GM18508 (cell line): ENCODE data around the gene SEMA4B.
"Not testable (repeated sequence)": the region's sequence is repeated elsewhere in the genome, so short reads cannot be mapped to it uniquely, and the experiment has no call there.

Source experiments
- ATAC-seq: cut with Tn5 transposase; IDR thresholded peaks from one replicate; pipeline ENCODE4 v1.9.1; 2021; ENCODE audit warnings: moderate number of reproducible peaks; ENCODE audit not compliant: insufficient read depth, unreplicated experiment

Gene SEMA4B

DNA sequence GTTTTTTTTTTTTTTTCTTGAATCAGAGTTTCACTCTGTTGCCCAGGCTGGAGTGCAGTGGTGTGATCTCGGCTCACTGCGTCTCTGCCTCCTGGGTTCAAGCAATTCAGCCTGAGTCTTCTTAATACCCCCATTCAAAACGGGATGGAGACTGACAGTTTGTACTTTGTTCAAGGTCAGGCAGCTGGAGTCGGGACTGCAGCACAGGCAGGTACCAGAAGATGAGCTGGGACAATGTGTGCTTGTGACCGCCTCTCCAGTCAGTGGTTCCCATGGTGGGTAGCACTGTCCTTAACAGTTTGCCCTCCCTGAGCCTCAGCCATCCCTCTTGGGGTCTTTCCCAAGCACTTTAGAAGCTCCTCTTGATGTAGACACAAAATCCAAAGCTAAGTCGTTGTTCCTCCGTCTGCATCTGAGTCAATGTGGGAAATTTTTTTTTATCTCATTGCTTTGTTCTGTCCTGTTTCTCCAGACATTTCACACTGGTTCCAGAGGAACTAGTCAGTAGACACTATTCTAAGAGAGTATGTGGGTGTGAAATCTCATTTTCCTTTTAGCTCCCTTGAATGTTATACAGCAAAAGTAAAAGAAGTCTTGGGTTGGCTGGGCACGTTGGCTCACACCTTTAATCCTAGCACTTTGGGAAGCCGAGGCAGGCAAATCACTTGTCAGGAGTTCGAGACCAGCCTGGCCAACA lies 43.0 kb downstream of the SEMA4B start:
- no peak for ATAC-seq

DNA sequence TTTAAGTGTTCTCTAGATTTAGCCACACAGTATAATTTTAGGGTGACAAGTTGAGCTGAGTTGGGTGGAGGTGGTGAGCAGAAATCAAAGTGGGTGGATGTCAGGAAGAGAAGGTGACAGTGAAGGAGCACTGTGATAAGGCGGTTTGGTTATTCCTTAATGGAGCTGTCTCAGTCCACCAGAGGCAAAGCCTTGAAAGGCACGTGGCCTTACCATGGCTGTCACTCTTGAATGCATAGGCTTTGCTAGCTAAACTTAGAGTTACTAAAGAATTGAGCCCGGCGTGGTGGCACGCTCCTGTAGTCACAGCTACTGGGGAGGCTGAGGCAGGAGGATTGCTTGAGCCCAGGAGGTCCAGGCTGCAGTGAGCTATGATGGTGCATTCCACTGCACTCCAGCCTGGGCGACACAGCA lies 47.7 kb downstream of the SEMA4B start:
- no peak for ATAC-seq

DNA sequence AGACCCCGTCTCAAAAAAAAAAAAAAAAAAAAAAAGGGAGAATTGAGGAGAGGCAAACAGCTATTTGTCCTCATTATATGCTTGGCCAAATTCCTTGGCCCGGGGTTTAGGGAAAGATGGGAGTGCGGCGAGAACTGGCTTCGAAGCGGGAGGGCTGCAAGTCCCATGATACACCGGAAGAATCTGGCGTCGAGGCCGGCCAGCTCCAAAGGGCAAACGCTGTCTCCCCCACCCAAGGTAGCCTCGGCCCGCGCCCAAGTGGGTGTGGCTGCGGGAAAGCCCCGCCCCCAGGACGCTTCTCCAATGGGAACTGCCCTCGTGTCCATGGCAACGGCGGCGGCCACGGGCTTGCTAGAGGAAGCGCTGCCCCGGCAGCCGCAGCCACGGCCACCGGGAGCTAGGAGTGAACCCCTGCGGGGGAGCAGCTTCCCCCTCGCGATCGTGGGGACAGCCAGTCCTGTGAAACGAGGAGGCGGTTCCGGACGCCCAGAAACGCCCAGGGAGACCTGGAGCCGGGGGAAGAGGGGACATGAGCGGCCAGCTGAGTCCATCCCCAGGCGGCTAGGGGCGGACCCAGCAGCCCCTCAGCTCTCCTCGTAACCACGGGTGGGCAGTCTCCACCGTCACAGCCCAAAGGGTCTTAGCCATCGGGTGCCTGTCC lies 48.2 kb downstream of the SEMA4B start, which contains the start of gene TTLL13:
TTLL13 (plus strand) TSS at position 354 of the 661 bp plus-strand sequence. CDS start 1,075 bp downstream, outside the sequence.
- ATAC-seq: no peak

DNA sequence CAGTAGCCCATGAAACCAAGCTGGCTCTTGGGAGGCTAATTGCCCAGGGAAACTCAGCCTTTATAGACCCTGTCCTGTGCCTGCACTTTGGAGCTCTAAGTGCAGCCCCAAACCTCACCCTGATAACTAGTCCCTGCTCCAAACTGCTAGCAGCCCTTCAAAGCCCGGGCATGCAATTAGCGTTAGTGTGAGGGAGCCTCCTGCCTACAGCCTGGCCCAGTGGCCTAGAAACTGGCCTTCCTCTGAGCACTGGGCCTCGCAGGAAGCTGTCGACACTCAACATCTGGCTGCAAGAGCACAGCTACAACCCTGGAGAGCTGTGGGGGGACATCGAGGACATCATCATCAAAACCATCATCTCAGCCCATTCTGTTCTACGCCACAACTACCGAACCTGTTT lies 56.6 kb downstream of the SEMA4B start:
- no peak for ATAC-seq

DNA sequence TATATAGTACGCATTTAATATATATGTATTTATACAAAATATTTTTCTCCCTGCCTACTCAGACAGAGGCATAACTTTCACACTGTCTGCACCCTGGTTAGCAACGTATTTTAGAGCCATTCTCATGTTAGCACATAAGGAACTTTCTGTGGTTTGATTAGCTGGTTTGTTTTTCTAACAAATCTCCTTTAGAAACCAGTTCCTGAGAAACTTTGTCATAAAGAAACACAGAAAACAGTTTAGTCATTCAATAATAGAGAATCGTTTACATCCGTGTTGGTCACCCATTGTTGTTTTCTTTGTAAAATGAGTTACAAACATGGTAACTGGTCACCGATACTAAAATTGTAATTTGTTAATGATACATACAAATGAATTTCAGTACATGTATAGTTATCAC lies 58.4 kb downstream of the SEMA4B start:
- no peak for ATAC-seq

DNA sequence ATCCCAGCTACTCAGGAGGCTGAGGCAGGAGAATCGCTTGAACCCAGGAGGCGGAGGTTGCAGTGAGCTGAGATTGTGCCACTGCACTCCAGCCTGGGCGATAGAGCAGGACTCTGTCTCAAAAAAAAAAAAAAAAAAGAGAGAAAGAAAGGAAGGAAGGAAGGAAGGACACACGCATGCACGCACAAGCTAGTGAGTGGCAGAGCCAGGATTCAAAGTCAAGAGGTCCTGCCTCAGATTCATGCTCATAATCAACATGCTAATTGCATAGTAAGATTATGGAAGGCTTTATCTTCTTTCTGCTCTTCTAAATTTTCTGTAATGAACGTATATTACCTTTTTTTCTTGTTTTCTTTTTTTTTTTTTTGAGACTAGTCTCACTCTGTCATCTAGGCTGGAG lies 59.6 kb downstream of the SEMA4B start:
- not testable (repeated sequence) for ATAC-seq

DNA sequence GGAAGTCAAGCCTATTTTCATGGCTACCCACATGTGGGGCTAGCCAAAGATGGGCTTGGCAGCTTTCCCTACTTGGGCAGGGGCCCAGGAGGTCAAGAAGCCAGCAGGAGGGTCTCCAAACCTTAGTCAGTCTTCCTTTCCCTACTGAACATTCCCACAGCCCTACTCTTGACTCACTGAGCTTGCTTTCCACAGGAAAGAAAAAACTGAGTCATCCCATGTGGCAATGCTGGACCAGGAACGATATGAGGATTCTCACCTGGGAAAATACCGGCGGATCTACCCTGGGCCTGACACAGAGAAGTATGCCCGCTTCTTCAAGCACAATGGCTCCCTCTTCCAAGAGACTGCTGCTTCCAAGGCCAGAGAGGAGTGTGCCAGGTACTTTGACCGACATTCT lies 60.7 kb downstream of the SEMA4B start:
- ATAC-seq: no peak

DNA sequence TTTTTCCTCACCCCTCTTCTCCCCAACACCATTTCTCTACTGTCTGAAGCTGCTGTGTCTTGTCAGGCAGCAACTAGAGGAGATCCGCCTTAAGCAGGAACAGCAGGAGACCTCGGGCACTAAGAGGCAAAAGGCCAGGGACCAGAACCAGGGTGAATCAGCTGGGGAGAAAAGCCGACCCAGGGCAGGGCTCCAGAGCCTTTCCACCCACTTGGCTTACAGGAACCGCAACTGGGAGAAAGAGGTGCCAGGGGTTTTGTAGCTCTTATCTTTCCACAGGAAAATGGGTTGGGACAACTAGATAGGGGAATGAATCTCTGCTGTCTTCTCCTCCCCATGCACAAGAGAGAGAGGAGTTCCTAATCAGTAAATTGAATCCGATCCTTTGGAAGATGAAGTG lies 61.3 kb downstream of the SEMA4B start:
- no peak for ATAC-seq

DNA sequence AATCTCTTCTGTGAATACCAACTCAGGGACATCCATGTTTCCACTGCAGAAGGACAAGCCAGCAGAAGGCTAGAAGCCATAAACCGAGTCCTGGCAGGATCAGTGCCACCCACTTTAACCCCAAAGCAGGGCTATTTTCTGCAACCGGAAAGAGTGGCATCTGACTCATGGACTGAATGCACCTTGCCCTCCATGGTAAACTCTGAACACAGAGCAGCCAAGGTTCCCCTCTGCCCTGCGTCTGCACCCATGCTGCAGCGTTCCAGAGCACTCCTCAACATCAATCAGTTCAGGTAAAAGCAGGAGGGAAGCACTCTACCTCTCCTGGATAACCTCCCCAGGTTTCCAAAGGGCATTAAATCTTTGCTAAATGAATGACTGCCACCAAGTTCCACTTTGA lies 63.5 kb downstream of the SEMA4B start:
- no peak for ATAC-seq

DNA sequence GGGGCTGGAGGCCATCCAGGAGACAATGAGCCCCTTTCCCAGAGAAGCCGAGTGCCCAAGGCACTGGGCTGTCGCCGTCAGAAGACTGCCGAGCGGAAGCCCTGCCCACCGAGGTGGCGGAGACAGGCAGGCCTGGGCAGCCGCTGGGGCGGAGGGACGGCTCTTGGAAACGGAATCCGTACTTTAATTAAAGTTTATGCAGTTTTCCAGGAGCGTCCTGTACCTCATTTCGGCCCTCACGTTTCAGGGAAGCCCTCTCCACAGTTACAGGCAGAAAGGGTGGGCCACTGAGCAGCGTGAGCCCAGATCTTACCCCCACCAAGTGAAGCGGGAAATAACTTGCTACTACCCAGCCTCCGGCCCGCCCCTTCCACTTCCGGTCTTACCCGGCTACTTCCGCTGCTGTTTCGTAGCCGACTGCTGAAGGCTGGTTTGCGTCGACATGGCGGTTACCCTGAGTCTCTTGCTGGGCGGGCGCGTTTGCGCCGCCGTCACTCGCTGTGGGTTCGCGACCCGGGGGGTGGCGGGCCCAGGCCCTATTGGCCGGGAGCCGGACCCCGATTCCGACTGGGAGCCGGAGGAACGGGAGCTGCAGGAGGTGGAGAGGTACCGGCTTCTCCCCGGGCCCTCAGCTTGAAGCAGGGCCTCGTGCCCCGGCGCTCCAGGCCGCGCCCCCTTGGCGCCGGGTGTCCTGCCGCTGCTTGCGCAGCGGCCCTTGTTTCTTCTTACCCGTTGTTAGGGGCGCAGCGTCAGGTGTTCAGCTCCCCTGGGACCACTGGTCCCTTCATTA lies 64.3 kb downstream of the SEMA4B start, which contains the start of gene NGRN:
NGRN (plus strand) TSS at position 402 of the 790 bp plus-strand sequence; CDS start at position 443, 41 bp downstream.
- peak; percentile 81 for ATAC-seq

DNA sequence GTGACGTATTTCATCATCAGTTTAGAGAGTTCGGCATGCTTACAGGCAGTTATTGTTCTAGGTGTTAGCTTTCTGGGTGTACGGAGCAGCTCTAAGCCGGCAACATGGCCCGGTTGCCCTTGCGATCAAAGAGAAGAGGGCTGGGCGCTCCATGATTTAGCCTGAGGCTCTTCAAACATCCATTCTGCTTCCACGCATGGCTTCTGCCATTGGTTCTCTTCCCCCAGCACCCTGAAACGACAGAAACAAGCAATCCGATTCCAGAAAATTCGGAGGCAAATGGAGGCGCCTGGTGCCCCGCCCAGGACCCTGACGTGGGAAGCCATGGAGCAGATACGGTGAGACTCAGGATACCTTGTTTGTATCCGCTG lies 64.9 kb downstream of the SEMA4B start:
- no peak for ATAC-seq

DNA sequence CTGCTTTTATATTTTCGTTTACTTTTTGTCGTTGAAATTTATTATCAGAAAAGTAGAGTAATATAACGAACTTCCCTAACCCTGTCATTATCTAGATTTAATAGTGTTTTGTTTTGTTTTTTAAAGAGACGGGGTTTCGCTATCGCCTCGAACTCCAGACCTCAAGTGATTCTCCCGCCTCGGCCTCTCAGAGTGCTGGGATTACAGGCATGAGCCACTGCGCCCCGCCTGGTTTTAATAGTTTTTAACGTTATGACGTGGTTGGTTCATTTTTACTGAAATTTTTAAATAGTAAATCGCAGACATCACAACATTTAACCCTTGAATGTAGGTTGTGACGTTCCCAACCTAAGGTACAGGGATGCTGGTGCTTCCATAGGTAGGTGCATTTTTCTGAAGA lies 65.4 kb downstream of the SEMA4B start:
- ATAC-seq: no peak

DNA sequence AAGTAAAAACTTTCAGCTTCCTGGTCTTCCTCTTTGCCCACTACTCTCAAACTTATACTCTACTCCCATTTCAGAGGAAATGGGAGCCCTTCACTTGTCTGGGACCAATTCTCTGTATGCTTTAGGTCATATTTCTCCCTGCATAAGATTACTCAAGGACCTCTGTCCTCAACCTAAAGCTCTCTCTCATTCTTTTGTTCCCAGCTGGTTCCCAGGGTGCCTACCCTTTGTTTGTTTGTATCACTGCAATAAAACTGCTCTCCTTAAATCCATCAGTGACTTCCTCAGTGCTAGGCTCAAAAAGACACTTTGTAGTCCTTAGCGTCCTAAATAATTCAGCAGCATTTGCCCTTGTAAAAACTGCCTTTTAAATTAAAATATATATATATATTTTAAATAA lies 67.3 kb downstream of the SEMA4B start:
- ATAC-seq: no peak

DNA sequence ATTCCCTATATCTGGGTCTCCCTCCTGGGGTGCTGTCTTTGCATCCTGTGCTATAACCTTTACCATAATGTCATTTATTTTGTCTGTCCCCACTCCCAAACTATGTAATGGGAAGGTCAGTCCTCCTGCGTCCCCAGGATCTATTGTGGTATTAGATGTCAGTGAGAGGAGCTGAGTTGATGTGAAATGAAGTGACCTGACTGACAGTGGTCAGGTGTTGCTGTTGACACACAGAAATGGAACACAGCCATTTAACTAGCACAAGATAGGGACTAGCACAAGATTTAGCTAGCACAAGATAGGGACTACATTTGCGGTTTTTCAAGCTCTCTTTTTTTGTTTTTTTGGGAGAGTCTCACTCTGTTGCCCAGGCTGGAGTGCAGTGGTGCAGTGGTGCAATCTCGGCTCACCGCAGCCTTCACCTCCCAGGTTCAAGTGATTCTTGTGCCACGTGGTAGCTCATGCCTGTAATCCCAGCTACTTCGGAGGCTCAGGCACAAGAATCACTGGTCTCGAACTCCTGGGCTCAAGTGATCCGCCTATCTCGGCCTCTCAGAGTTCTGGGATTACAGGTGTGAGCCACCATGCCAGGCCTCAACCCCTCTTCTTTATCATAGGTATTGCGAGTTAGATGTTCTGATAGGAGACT lies 69.5 kb downstream of the SEMA4B start:
- no peak for ATAC-seq

DNA sequence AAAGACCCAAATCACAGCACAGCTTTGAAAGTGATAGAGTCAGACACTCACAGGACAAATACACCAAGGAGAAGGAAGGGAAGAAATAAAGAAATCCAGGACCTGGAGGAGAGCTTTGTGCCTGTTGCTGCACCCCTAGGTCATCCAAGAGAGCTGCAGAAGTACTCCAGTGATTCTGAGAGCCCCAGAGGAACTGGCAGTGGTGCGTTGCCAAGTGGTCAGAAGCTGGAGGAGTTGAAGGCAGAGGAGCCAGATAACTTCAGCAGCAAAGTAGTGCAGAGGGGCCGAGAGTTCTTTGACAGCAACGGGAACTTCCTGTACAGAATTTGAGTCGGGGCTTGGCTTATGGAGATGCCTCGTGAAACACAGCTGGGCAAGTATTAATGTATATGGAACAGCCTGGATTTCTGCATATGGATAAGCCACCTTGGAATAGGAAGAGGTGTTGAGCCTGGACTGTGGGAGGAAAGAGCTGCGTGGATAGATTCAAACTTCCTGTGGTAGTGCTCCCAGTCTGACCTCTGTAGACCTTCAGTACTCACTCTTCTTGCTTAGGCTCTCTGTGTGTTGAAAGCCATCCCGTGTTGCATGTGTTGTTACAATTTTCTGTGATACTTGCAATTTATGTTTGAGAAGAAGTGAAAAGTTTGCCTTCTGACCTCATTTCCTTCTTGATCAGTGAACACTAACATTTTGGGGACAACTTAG lies 70.5 kb downstream of the SEMA4B start:
- ATAC-seq: no peak

DNA sequence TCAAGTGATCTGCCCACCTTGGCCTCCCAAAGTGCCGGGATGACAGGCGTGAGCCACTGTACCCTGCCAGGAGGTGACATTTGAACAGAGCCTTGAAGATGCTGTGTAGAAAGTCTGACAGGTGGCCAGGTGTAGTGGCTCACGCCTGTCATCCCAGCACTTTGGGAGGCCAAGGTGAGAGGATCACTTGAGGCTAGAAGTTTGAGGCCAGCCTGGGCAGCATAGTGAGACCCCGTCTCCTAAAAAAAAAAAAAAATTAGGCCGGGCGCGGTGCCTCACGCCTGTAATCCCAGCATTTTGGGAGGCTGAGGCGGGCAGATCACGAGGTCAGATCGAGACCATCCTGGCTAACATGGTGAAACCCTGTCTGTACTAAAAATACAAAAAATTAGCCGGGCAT lies 77.3 kb downstream of the SEMA4B start:
- not testable (repeated sequence) for ATAC-seq
